Mesenchymal stem cell (in vitro differentiated cells and primary cell): ENCODE data around the gene HSD11B1.

Source experiments
- DNase-seq: peaks from one replicate; pipeline ENCODE4 v3.0.0-alpha.2; 2013
- H2AFZ ChIP-seq: one replicate; pipeline ENCODE4 v1.6.1; 2013; ENCODE audit warnings: low read depth, mild to moderate bottlenecking, control low read depth, inconsistent platforms, low read length, moderate library complexity
- H2AK5ac ChIP-seq: 2 replicates; pipeline ENCODE4 v1.6.1; 2013; ENCODE audit warnings: low read length, moderate library complexity, mild to moderate bottlenecking, inconsistent platforms; ENCODE audit not compliant: severe bottlenecking
- H2BK120ac ChIP-seq: one replicate; pipeline ENCODE4 v1.6.1; 2013; ENCODE audit warnings: low read depth, mild to moderate bottlenecking, inconsistent platforms, low read length, moderate library complexity
- H2BK12ac ChIP-seq, 2 experiments: one replicate each; pipeline ENCODE4 v1.6.1; 2013; ENCODE audit warnings: inconsistent platforms in 2 of 2, low read length in 2 of 2, mild to moderate bottlenecking in 2 of 2, moderate library complexity in 2 of 2, control low read depth in 1 of 2
- H2BK15ac ChIP-seq: one replicate; pipeline ENCODE4 v1.6.1; 2013; ENCODE audit warnings: mild to moderate bottlenecking, low read depth, inconsistent platforms; ENCODE audit not compliant: poor library complexity, severe bottlenecking
- H2BK5ac ChIP-seq: 2 replicates; pipeline ENCODE4 v1.6.1; 2013; ENCODE audit warnings: low read depth, mild to moderate bottlenecking, low read length, control low read depth, inconsistent platforms; ENCODE audit not compliant: poor library complexity, severe bottlenecking
- H3K14ac ChIP-seq, 2 experiments: one replicate each; pipeline ENCODE4 v1.6.1; 2013; ENCODE audit warnings: inconsistent platforms in 2 of 2, low read length in 2 of 2, control low read depth in 1 of 2, mild to moderate bottlenecking in 1 of 2, moderate library complexity in 1 of 2
- H3K18ac ChIP-seq, 2 experiments: one replicate each; pipeline ENCODE4 v1.6.1; 2013; ENCODE audit warnings: inconsistent platforms in 2 of 2, low read length in 2 of 2, control low read depth in 1 of 2, low read depth in 1 of 2, mild to moderate bottlenecking in 1 of 2
- H3K23ac ChIP-seq, 2 experiments: one replicate each; pipeline ENCODE4 v1.6.1; 2013; ENCODE audit warnings: inconsistent platforms in 2 of 2, low read length in 2 of 2, mild to moderate bottlenecking in 2 of 2, moderate library complexity in 2 of 2, control low read depth in 1 of 2
- H3K27ac ChIP-seq: 2 replicates; pipeline ENCODE4 v1.5.1; 2013; ENCODE audit warnings: mild to moderate bottlenecking, moderate library complexity, low read length, control low read depth, inconsistent platforms; ENCODE audit not compliant: poor library complexity, severe bottlenecking
- H3K27me3 ChIP-seq, 2 experiments: 2 replicates each; pipeline versions ENCODE4 v1.6.1 to v1.7.0; 2013; ENCODE audit warnings: low read length in 2 of 2, mild to moderate bottlenecking in 2 of 2, moderate library complexity in 2 of 2, control low read depth in 1 of 2, inconsistent platforms in 1 of 2; ENCODE audit not compliant: control insufficient read depth in 1 of 2, insufficient read depth in 1 of 2
- H3K36me3 ChIP-seq, 2 experiments: 2 replicates each; pipeline versions ENCODE4 v1.6.1 to v1.7.0; 2013; ENCODE audit warnings: low read length in 2 of 2, control low read depth in 1 of 2, inconsistent platforms in 1 of 2, low read depth in 1 of 2, mild to moderate bottlenecking in 1 of 2; ENCODE audit not compliant: insufficient read depth in 2 of 2, control insufficient read depth in 1 of 2
- H3K4ac ChIP-seq, 2 experiments: one replicate each; pipeline ENCODE4 v1.6.1; 2013; ENCODE audit warnings: inconsistent platforms in 2 of 2, low read length in 2 of 2, mild to moderate bottlenecking in 2 of 2, moderate library complexity in 2 of 2, control low read depth in 1 of 2, low read depth in 1 of 2
- H3K4me1 ChIP-seq: 2 replicates; pipeline ENCODE4 v1.6.1; 2013; ENCODE audit warnings: low read depth, low read length, control low read depth; ENCODE audit not compliant: control insufficient read depth, insufficient read depth
- H3K4me2 ChIP-seq: 2 replicates; pipeline ENCODE4 v1.6.1; 2013; ENCODE audit warnings: low read length, mild to moderate bottlenecking, inconsistent platforms; ENCODE audit not compliant: poor library complexity, severe bottlenecking
- H3K4me3 ChIP-seq, 2 experiments: 2 replicates each; pipeline versions ENCODE4 v1.5.1 to v1.7.0; 2013; ENCODE audit warnings: low read length in 2 of 2, mild to moderate bottlenecking in 2 of 2, control low read depth in 1 of 2, low read depth in 1 of 2; ENCODE audit not compliant: insufficient read depth in 1 of 2
- H3K79me1 ChIP-seq: replicated peaks from 2 replicates; pipeline ENCODE4 v1.6.1; 2013; ENCODE audit warnings: mild to moderate bottlenecking, control low read depth, low read length, inconsistent platforms; ENCODE audit not compliant: poor library complexity, severe bottlenecking
- H3K9ac ChIP-seq: 2 replicates; pipeline ENCODE4 v1.7.0; 2013; ENCODE audit warnings: mild to moderate bottlenecking, low read length, moderate library complexity
- H3K9me3 ChIP-seq: 2 replicates; pipeline ENCODE4 v1.7.0; 2013; ENCODE audit warnings: mild to moderate bottlenecking, low read length; ENCODE audit not compliant: control insufficient read depth
- H4K8ac ChIP-seq: one replicate; pipeline ENCODE4 v1.6.1; 2013; ENCODE audit warnings: inconsistent platforms, mild to moderate bottlenecking, low read length, moderate library complexity
- H4K91ac ChIP-seq: one replicate; pipeline ENCODE4 v1.6.1; 2013; ENCODE audit warnings: mild to moderate bottlenecking, low read length, inconsistent platforms
- WGBS: methylation state at CpG from one replicate; pipeline ENCODE4 v1.1.7; 2013; ENCODE audit warnings: mixed read lengths; 5-methylcytosine and 5-hydroxymethylcytosine counted together

HSD11B1 gene

DNA sequence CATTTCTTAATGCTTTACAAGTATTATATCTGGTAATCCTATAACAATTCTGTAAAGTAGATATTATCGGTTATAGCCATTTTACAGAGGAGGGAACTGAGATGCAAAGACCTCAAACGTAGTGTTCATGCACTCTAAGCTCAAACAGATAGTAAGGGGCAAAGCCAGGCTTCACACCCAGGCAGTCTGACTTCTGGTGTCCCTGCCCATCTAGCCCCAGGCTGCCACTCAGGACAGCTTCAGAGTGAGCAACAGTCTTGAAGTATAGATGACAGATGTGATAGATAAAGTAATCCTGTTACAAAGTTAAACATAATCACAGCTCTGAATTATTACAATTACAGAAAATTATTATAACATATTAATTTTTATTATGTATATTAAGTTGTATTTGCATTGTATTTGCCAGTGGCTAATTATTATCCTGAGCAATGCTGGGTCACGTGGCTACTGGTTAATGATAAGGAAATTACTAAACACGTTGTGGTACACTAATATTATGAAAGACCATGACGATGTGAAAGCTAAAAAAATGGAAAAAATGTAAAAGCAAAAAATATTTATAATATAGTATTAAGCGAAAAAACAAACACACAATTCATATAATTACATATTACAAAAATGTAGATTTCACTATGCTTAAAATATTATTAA, 45.2 kb downstream of the HSD11B1 start:
- no peak overlapping the region for H2AK5ac ChIP-seq
- H3K79me1 ChIP-seq: no peaks in the 10 kb centered on the region
- H3K18ac ChIP-seq: no peak overlapping the region
- no peak overlapping the region for H2BK15ac ChIP-seq
- H4K8ac ChIP-seq: no peak overlapping the region
- no peaks in the 10 kb centered on the region for H3K36me3 ChIP-seq
- H3K9ac ChIP-seq: no peak overlapping the region
- H3K4me3 ChIP-seq: no peak overlapping the region
- no peak overlapping the region for H4K91ac ChIP-seq
- no peak overlapping the region for H2BK12ac ChIP-seq
- H3K4me2 ChIP-seq: no peak overlapping the region
- H3K23ac ChIP-seq: no peak overlapping the region
- no peak overlapping the region for H3K4ac ChIP-seq
- H2AFZ ChIP-seq: no peak overlapping the region
- 71% methylated on average over 3 of the region's 6 CpGs for WGBS
- no peak overlapping the region for H3K14ac ChIP-seq
- H2BK5ac ChIP-seq: no peak overlapping the region
- H3K27me3 ChIP-seq: no peaks in the 10 kb centered on the region
- H3K4me1 ChIP-seq: peaks cover 11% of the 10 kb centered on the region
- no peak for DNase-seq
- no peak overlapping the region for H2BK120ac ChIP-seq
- H3K9me3 ChIP-seq: no peaks in the 10 kb centered on the region
- no peak overlapping the region for H3K27ac ChIP-seq

DNA sequence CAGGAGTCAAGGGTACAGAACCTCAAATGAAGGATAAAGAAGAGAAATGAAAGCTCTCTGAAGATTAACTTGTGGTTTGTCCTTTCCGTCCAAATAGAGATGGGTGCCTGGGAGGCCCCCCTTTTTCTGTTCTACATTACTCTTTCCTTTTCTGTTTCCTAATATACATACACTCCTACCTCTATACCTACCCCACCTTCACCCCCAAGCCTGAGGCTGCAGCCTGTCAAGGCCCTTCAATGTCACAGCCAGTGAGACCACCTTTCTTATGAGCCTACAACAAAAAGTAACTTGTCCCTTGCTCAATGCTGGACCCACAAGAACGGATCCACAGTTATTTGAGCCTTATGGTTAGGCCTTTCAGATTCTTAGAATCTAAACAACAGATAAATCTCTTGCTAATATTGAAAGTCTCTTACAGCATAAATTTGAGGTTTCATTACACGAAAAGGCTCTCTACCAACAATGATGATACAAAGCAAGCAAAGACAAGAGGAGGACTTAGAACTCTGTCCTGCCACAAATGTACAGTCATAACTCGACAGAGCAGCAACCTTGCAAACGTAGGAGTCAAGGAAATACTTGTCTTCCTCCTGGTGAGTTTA, 47.1 kb downstream of the HSD11B1 start:
- no peak for DNase-seq

DNA sequence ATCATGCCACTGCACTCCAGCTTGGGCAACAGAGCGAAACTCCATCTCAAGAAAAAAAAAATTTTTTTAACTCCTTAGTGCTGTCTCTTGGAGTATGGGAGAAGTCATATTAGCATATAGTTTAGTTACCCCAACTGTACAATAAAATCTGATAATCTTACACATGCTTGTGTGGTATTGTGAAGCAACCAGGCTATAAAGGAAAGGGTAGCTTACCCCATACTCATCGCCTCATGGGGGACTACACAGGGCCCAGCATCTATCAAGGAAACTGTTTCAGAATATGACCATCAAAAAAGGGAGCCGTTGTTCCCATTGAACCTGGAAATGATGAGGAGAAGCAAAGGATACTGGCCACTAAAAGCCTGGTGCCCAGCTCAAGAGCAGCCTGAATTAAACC, 48.2 kb downstream of the HSD11B1 start:
- Histone ChIP-seq H3K36me3 (no peaks in the 10 kb centered on the region), H3K4me3 (no peak overlapping the region), H2BK5ac (no peak overlapping the region), H2BK120ac (no peak overlapping the region), H4K91ac (no peak overlapping the region), H3K27ac (no peak overlapping the region), H3K18ac (no peak overlapping the region), H3K9me3 (no peaks in the 10 kb centered on the region), H3K9ac (no peak overlapping the region), H4K8ac (no peak overlapping the region), H2BK12ac (no peak overlapping the region), H2BK15ac (no peak overlapping the region), H3K4me2 (no peak overlapping the region), H3K14ac (no peak overlapping the region), H2AFZ (no peak overlapping the region), H3K4me1 (peaks cover 6% of the 10 kb centered on the region), H3K23ac (no peak overlapping the region), H2AK5ac (no peak overlapping the region), H3K27me3 (peaks cover 6 to 13% of the 10 kb centered on the region in 2 experiments), H3K4ac (no peak overlapping the region), H3K79me1 (no peaks in the 10 kb centered on the region)
- DNase-seq: no peak
- WGBS: 86% methylated on average over 2 of the region's 3 CpGs

More for the DNA sequence above, 47.1 kb downstream of the HSD11B1 start:
- peaks cover 11% of the 10 kb centered on the region for H3K4me1 ChIP-seq
- H3K4me2 ChIP-seq: no peak overlapping the region
- no peaks in the 10 kb centered on the region for H3K9me3 ChIP-seq
- no peak overlapping the region for H4K91ac ChIP-seq
- H2AFZ ChIP-seq: no peak overlapping the region
- H3K4me3 ChIP-seq: no peak overlapping the region
- no peaks in the 10 kb centered on the region for H3K79me1 ChIP-seq
- H2AK5ac ChIP-seq: no peak overlapping the region
- no peak overlapping the region for H4K8ac ChIP-seq
- no peak overlapping the region for H3K18ac ChIP-seq
- H3K14ac ChIP-seq: no peak overlapping the region
- no peak overlapping the region for H3K9ac ChIP-seq
- no peak overlapping the region for H3K23ac ChIP-seq
- peaks cover 2 to 9% of the 10 kb centered on the region in 2 experiments for H3K27me3 ChIP-seq
- H3K27ac ChIP-seq: no peak overlapping the region
- no peak overlapping the region for H2BK120ac ChIP-seq
- WGBS: 58% methylated on average over 5 of the region's 5 CpGs
- no peak overlapping the region for H2BK15ac ChIP-seq
- no peak overlapping the region for H3K4ac ChIP-seq
- no peak overlapping the region for H2BK5ac ChIP-seq
- no peaks in the 10 kb centered on the region for H3K36me3 ChIP-seq
- no peak overlapping the region for H2BK12ac ChIP-seq

DNA sequence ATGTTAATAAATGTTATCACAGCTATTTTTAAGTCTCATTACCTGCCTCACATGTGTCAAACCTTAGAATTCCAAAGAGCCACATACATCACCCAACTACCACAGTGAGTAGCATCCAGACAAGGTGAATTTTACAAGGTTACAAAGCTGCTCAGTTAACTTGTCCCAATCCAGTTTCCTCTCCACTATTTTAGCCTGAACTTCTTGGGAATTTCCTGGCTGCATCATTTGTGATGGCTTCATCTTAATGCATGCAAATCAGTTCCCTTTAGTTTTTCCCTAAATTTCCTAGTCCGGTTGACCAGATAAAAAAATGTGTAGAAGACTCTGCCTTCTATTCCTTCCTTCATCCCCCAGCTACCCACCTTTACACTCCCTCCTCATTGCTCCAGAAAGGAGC, 50.6 kb downstream of the HSD11B1 start:
- no peak overlapping the region for H3K4me3 ChIP-seq
- no peak for DNase-seq
- H3K9me3 ChIP-seq: no peaks in the 10 kb centered on the region
- H3K27ac ChIP-seq: no peak overlapping the region
- H2BK12ac ChIP-seq: no peak overlapping the region
- H2AK5ac ChIP-seq: no peak overlapping the region
- H2BK120ac ChIP-seq: no peak overlapping the region
- H2BK15ac ChIP-seq: no peak overlapping the region
- no peak overlapping the region for H4K91ac ChIP-seq
- no peak overlapping the region for H3K4me2 ChIP-seq
- no peaks in the 10 kb centered on the region for H3K79me1 ChIP-seq
- WGBS: 84% methylated on average over 1 of the region's 1 CpG
- no peak overlapping the region for H2AFZ ChIP-seq
- H3K23ac ChIP-seq: no peak overlapping the region
- H3K36me3 ChIP-seq: no peaks in the 10 kb centered on the region
- no peak overlapping the region for H4K8ac ChIP-seq
- H2BK5ac ChIP-seq: no peak overlapping the region
- no peaks in the 10 kb centered on the region for H3K4me1 ChIP-seq
- no peak overlapping the region for H3K18ac ChIP-seq
- no peak overlapping the region for H3K9ac ChIP-seq
- no peak overlapping the region for H3K4ac ChIP-seq
- no peak overlapping the region for H3K14ac ChIP-seq
- peaks cover 17 to 20% of the 10 kb centered on the region in 2 experiments for H3K27me3 ChIP-seq
